Midbrain (tissue), 1 donor: ENCODE data around the gene P2RY14.

ENCODE experiments used
- DNase-seq: peaks from one replicate; lab custom pipeline; 2025; lab: John Stamatoyannopoulos, UW

The P2RY14 gene

GRCh38 chr3:151300539-151300938, 22.2 kb upstream of the P2RY14 start:
- no peak for DNase-seq

GRCh38 chr3:151299006-151299405, 20.7 kb upstream of the P2RY14 start:
- DNase-seq = no peak

- DNase-seq = no peak
Measured at GRCh38 chr3:151297429-151297828, 19.1 kb upstream of the P2RY14 start.

- no peak for DNase-seq
Measured at GRCh38 chr3:151296226-151296625, 17.9 kb upstream of the P2RY14 start.

GRCh38 chr3:151293127-151293526, 14.8 kb upstream of the P2RY14 start:
- no peak for DNase-seq

GRCh38 chr3:151290673-151291072, 12.3 kb upstream of the P2RY14 start:
- peak; percentile 7 for DNase-seq

GRCh38 chr3:151289445-151289844, 11.1 kb upstream of the P2RY14 start:
- no peak for DNase-seq

- DNase-seq = no peak
Measured at GRCh38 chr3:151285940-151286339, 7.6 kb upstream of the P2RY14 start.

GRCh38 chr3:151283907-151284461, 5.6 kb upstream of the P2RY14 start:
- no peak for DNase-seq

GRCh38 chr3:151283387-151283786, 5.0 kb upstream of the P2RY14 start:
- DNase-seq = no peak

- peak; percentile 73 for DNase-seq
Measured at GRCh38 chr3:151282921-151283320, 4.6 kb upstream of the P2RY14 start.

- no peak for DNase-seq
Measured at GRCh38 chr3:151281671-151282324, 3.5 kb upstream of the P2RY14 start.

- no peak for DNase-seq
Measured at GRCh38 chr3:151276687-151277042, 1.7 kb downstream of the P2RY14 start.

- no peak for DNase-seq
Measured at GRCh38 chr3:151276038-151276686, 2.2 kb downstream of the P2RY14 start.

GRCh38 chr3:151275091-151275490, 3.3 kb downstream of the P2RY14 start:
- DNase-seq = no peak

GRCh38 chr3:151269631-151270030, 8.7 kb downstream of the P2RY14 start:
- DNase-seq = no peak

- no peak for DNase-seq
Measured at GRCh38 chr3:151268267-151269235, 9.8 kb downstream of the P2RY14 start.

- DNase-seq = no peak
Measured at GRCh38 chr3:151267066-151267465, 11.3 kb downstream of the P2RY14 start.

- DNase-seq = peak; percentile 20
Measured at GRCh38 chr3:151265866-151266265, 12.5 kb downstream of the P2RY14 start.

- no peak for DNase-seq
Measured at GRCh38 chr3:151265166-151265565, 13.2 kb downstream of the P2RY14 start.

- DNase-seq = no peak
Measured at GRCh38 chr3:151264605-151265004, 13.7 kb downstream of the P2RY14 start.

GRCh38 chr3:151262871-151263525, 15.3 kb downstream of the P2RY14 start:
- no peak for DNase-seq
